Tibial nerve (tissue), 4 donors: ENCODE data around the gene FAM216B.

ENCODE experiments used
- CTCF ChIP-seq, 5 experiments: fragments of 200-600 bp in 3 of 5; fragments of 450-650 bp in 2 of 5; sonication (generic) in 3 of 5; IDR thresholded peaks; one replicate each; pipeline ENCODE4 v1.5.1; 2016 to 2019; ENCODE audit warnings: antibody characterized with exemption in 5 of 5, mild to moderate bottlenecking in 3 of 5, moderate library complexity in 2 of 5
- EP300 ChIP-seq, 2 donors: sonication (generic); formaldehyde crosslinking; IDR thresholded peaks; one replicate each; pipeline ENCODE4 v1.6.1; 2017; ENCODE audit warnings: antibody characterized with exemption in 2 of 2, mild to moderate bottlenecking in 1 of 2
- POLR2A ChIP-seq, 2 donors: fragments of 450-650 bp; IDR thresholded peaks; one replicate each; pipeline ENCODE4 v1.6.1; 2017; ENCODE audit warnings: antibody characterized with exemption in 2 of 2, mild to moderate bottlenecking in 2 of 2, moderate library complexity in 2 of 2

- no peak for TF ChIP-seq CTCF (IDR thresholded peaks at IDR 0.05)
- no peak for TF ChIP-seq EP300 (IDR thresholded peaks at IDR 0.05)
- no peak for TF ChIP-seq POLR2A (IDR thresholded peaks at IDR 0.05)
Measured at GRCh38 chr13:42745655-42746054, 35.7 kb upstream of the FAM216B start.
